ENCODE data around the gene RHOG.

RHOG gene

GRCh38 chr11:3822312-3822711 is 18.4 kb downstream of the RHOG start:
- Histone ChIP-seq H3K36me3 (replicated peaks; ENCODE audit: low read depth, low read length) (peaks cover 22% of the 10 kb centered on the region), H3K9me3 (ENCODE audit: insufficient read depth, low read length) (no peaks in the 10 kb centered on the region), H3K4me2 (ENCODE audit: low read length) (no peak overlapping the region), H3K27me3 (ENCODE audit: low read depth, low read length) (no peaks in the 10 kb centered on the region), H3K4me1 (ENCODE audit: low read length) (no peaks in the 10 kb centered on the region), H3K27ac (ENCODE audit: low read length) (no peak overlapping the region), H3K9ac (ENCODE audit: low read length) (no peak overlapping the region), H3K79me2 (ENCODE audit: low read length) (peaks cover 15% of the 10 kb centered on the region), H3K4me3 (ENCODE audit: low read length) (no peak overlapping the region), H2AFZ (ENCODE audit: low read depth, low read length) (no peak overlapping the region), H4K20me1 (ENCODE audit: insufficient read depth, low read length) (peaks cover 9% of the 10 kb centered on the region; the same call in 1 of the 2 replicates)
- TF ChIP-seq CTCF (IDR thresholded peaks at IDR 0.05; ENCODE audit: low read depth, low read length) (no peak), EZH2phosphoT487 (IDR thresholded peaks at IDR 0.05; ENCODE audit: low read depth) (no peak)

GRCh38 chr11:3820971-3821370 is 19.8 kb downstream of the RHOG start:
- Histone ChIP-seq H3K79me2 (ENCODE audit: low read length) (peaks cover 15% of the 10 kb centered on the region), H3K27ac (ENCODE audit: low read length) (no peak overlapping the region), H3K9me3 (ENCODE audit: insufficient read depth, low read length) (no peaks in the 10 kb centered on the region), H3K36me3 (replicated peaks; ENCODE audit: low read depth, low read length) (peaks cover 9% of the 10 kb centered on the region), H3K4me1 (ENCODE audit: low read length) (no peaks in the 10 kb centered on the region), H2AFZ (ENCODE audit: low read depth, low read length) (no peak overlapping the region), H3K4me3 (ENCODE audit: low read length) (no peak overlapping the region), H4K20me1 (ENCODE audit: insufficient read depth, low read length) (peaks cover 9% of the 10 kb centered on the region; the same call in 1 of the 2 replicates), H3K27me3 (ENCODE audit: low read depth, low read length) (no peaks in the 10 kb centered on the region), H3K4me2 (ENCODE audit: low read length) (no peak overlapping the region), H3K9ac (ENCODE audit: low read length) (no peak overlapping the region)
- TF ChIP-seq CTCF (IDR thresholded peaks at IDR 0.05; ENCODE audit: low read depth, low read length) (no peak), EZH2phosphoT487 (IDR thresholded peaks at IDR 0.05; ENCODE audit: low read depth) (no peak)

- peaks cover 15% of the 10 kb centered on the region for H3K79me2 ChIP-seq (ENCODE audit: low read length)
- H3K36me3 ChIP-seq (replicated peaks; ENCODE audit: low read depth, low read length), result peaks cover 5% of the 10 kb centered on the region
- no peak overlapping the region for H3K27ac ChIP-seq (ENCODE audit: low read length)
- H3K27me3 ChIP-seq (ENCODE audit: low read depth, low read length), result no peaks in the 10 kb centered on the region
- no peaks in the 10 kb centered on the region for H3K9me3 ChIP-seq (ENCODE audit: insufficient read depth, low read length)
- TF ChIP-seq EZH2phosphoT487 (IDR thresholded peaks at IDR 0.05; ENCODE audit: low read depth) (no peak), CTCF (IDR thresholded peaks at IDR 0.05; ENCODE audit: low read depth, low read length) (no peak)
- peaks cover 9% of the 10 kb centered on the region; the same call in 1 of the 2 replicates for H4K20me1 ChIP-seq (ENCODE audit: insufficient read depth, low read length)
- no peaks in the 10 kb centered on the region for H3K4me1 ChIP-seq (ENCODE audit: low read length)
- H3K4me3 ChIP-seq (ENCODE audit: low read length), result no peak overlapping the region
- no peak overlapping the region for H2AFZ ChIP-seq (ENCODE audit: low read depth, low read length)
- H3K4me2 ChIP-seq (ENCODE audit: low read length), result no peak overlapping the region
- no peak overlapping the region for H3K9ac ChIP-seq (ENCODE audit: low read length)
Measured at GRCh38 chr11:3817181-3817800, 23.5 kb downstream of the RHOG start.

- no peaks in the 10 kb centered on the region for H3K27me3 ChIP-seq (ENCODE audit: low read depth, low read length)
- no peaks in the 10 kb centered on the region for H3K4me1 ChIP-seq (ENCODE audit: low read length)
- H3K4me2 ChIP-seq (ENCODE audit: low read length), result no peak overlapping the region
- peaks cover 5% of the 10 kb centered on the region for H3K36me3 ChIP-seq (replicated peaks; ENCODE audit: low read depth, low read length)
- H3K9ac ChIP-seq (ENCODE audit: low read length), result no peak overlapping the region
- TF ChIP-seq CTCF (IDR thresholded peaks at IDR 0.05; ENCODE audit: low read depth, low read length), result no peak
- no peak for TF ChIP-seq EZH2phosphoT487 (IDR thresholded peaks at IDR 0.05; ENCODE audit: low read depth)
- peaks cover 15% of the 10 kb centered on the region for H3K79me2 ChIP-seq (ENCODE audit: low read length)
- no peak overlapping the region for H3K27ac ChIP-seq (ENCODE audit: low read length)
- peaks cover 9% of the 10 kb centered on the region; the same call in 1 of the 2 replicates for H4K20me1 ChIP-seq (ENCODE audit: insufficient read depth, low read length)
- no peaks in the 10 kb centered on the region for H3K9me3 ChIP-seq (ENCODE audit: insufficient read depth, low read length)
- H2AFZ ChIP-seq (ENCODE audit: low read depth, low read length), result no peak overlapping the region
- H3K4me3 ChIP-seq (ENCODE audit: low read length), result no peak overlapping the region
Measured at GRCh38 chr11:3816673-3817072, 24.1 kb downstream of the RHOG start.
